CD14-positive monocyte (primary cell): ENCODE results near the gene PPEF1. TPM values are rescaled to one million over a fixed set of nuclear protein-coding genes. Genes with fewer than 3 reads are reported as not detected.
"Not testable (repeated sequence)": the region's sequence is repeated elsewhere in the genome, so short reads cannot be mapped to it uniquely, and the experiment has no call there.

Source experiments
- DNase-seq, 3 donors: peaks; one replicate each; pipeline ENCODE4 v3.0.0-alpha.2; 2011 to 2022
- H2AFZ ChIP-seq: 2 replicates; pipeline ENCODE4 v1.6.0; 2012; ENCODE audit warnings: mild to moderate bottlenecking, low read depth, low read length, inconsistent platforms; ENCODE audit not compliant: insufficient read depth, poor library complexity, severe bottlenecking
- H3K27ac ChIP-seq, 2 donors: 1 replicate in 1 of 2; 2 replicates in 1 of 2; pipeline ENCODE4 v1.5.1; 2012 to 2013; ENCODE audit warnings: low read length in 2 of 2, control low read depth in 1 of 2, inconsistent platforms in 1 of 2, low read depth in 1 of 2, mild to moderate bottlenecking in 1 of 2
- H3K27me3 ChIP-seq, 2 donors: one replicate each; pipeline versions ENCODE4 v1.6.0 to v1.6.1; 2011 to 2013; ENCODE audit warnings: low read length in 2 of 2; ENCODE audit not compliant: control insufficient read depth in 2 of 2, insufficient read depth in 2 of 2
- H3K36me3 ChIP-seq, 2 donors: replicated peaks in 1 of 2; 1 replicate in 1 of 2; 2 replicates in 1 of 2; pipeline versions ENCODE4 v1.5.1 to v1.6.1; 2012 to 2013; ENCODE audit warnings: low read length in 2 of 2, control low read depth in 1 of 2, inconsistent platforms in 1 of 2, mild to moderate bottlenecking in 1 of 2; ENCODE audit not compliant: insufficient read depth in 2 of 2, control insufficient read depth in 1 of 2
- H3K4me1 ChIP-seq, 2 donors: 1 replicate in 1 of 2; 2 replicates in 1 of 2; pipeline versions ENCODE4 v1.5.1 to v1.6.1; 2012 to 2013; ENCODE audit warnings: low read length in 2 of 2, control low read depth in 1 of 2, inconsistent platforms in 1 of 2, mild to moderate bottlenecking in 1 of 2, moderate library complexity in 1 of 2; ENCODE audit not compliant: insufficient read depth in 2 of 2, control insufficient read depth in 1 of 2
- H3K4me2 ChIP-seq: replicated peaks from 2 replicates; pipeline ENCODE3; 2012; ENCODE audit warnings: low read length, moderate library complexity, mild to moderate bottlenecking; ENCODE audit not compliant: poor library complexity, severe bottlenecking; ENCODE audit errors: extremely low read depth
- H3K4me3 ChIP-seq, 3 experiments: fragments of 200-600 bp in 1 of 3; sonication (generic) in 1 of 3; replicated peaks in 1 of 3; 1 replicate in 2 of 3; 2 replicates in 1 of 3; pipeline ENCODE4 v1.5.1; 2011 to 2013; ENCODE audit warnings: low read length in 3 of 3, mild to moderate bottlenecking in 3 of 3, control low read depth in 2 of 3, low read depth in 2 of 3, inconsistent platforms in 1 of 3, moderate library complexity in 1 of 3
- H3K79me2 ChIP-seq: 2 replicates; pipeline ENCODE4 v1.6.0; 2012; ENCODE audit warnings: mild to moderate bottlenecking, control low read depth, inconsistent platforms, low read length, moderate library complexity; ENCODE audit not compliant: insufficient read depth
- H3K9ac ChIP-seq: 2 replicates; pipeline ENCODE4 v1.6.0; 2017; ENCODE audit warnings: low read length, mild to moderate bottlenecking; ENCODE audit not compliant: insufficient read depth, poor library complexity, severe bottlenecking
- H3K9me3 ChIP-seq, 2 donors: replicated peaks in 1 of 2; 1 replicate in 1 of 2; 2 replicates in 1 of 2; pipeline versions ENCODE4 v1.5.1 to v1.6.1; 2012 to 2013; ENCODE audit warnings: low read length in 2 of 2, control low read depth in 1 of 2; ENCODE audit not compliant: control insufficient read depth in 1 of 2, insufficient read depth in 1 of 2
- H4K20me1 ChIP-seq: 2 replicates; pipeline ENCODE4 v1.6.0; 2012; ENCODE audit warnings: mild to moderate bottlenecking, low read length, control low read depth, moderate library complexity; ENCODE audit not compliant: insufficient read depth
- H3K27ac Mint-ChIP-seq, 7 donors: one replicate each; pipeline ENCODE4 v1.8.0; 2020; ENCODE audit warnings: mild to moderate bottlenecking in 7 of 7, mixed read lengths in 7 of 7, moderate library complexity in 6 of 7, inconsistent platforms in 2 of 7
- H3K27me3 Mint-ChIP-seq, 3 donors: one replicate each; pipeline ENCODE4 v1.8.0; 2021 to 2022; ENCODE audit warnings: low read depth in 3 of 3, mild to moderate bottlenecking in 3 of 3, mixed read lengths in 3 of 3, moderate library complexity in 3 of 3, inconsistent platforms in 1 of 3
- H3K36me3 Mint-ChIP-seq, 2 donors: one replicate each; pipeline ENCODE4 v1.8.0; 2020; ENCODE audit warnings: mixed read lengths in 2 of 2, inconsistent platforms in 1 of 2, mild to moderate bottlenecking in 1 of 2
- H3K4me1 Mint-ChIP-seq: one replicate; pipeline ENCODE4 v1.8.0; 2020; ENCODE audit warnings: mild to moderate bottlenecking, mixed read lengths
- H3K4me3 Mint-ChIP-seq, 2 donors: one replicate each; pipeline ENCODE4 v1.8.0; 2020; ENCODE audit warnings: mild to moderate bottlenecking in 2 of 2, mixed read lengths in 2 of 2, moderate library complexity in 1 of 2
- H3K9me3 Mint-ChIP-seq, 7 donors: one replicate each; pipeline ENCODE4 v1.8.0; 2020 to 2022; ENCODE audit warnings: mixed read lengths in 7 of 7, mild to moderate bottlenecking in 6 of 7, moderate library complexity in 6 of 7, inconsistent platforms in 2 of 7
- WGBS: methylation state at CpG from one replicate; pipeline ENCODE4 v1.1.5; 2013; ENCODE audit warnings: missing lambda C conversion rate; ENCODE audit not compliant: insufficient coverage; 5-methylcytosine and 5-hydroxymethylcytosine counted together
- intact Hi-C, 2 donors: fragments of 100-400 bp; cut with micrococcal nuclease; formaldehyde crosslinking; loops; one replicate each; pipeline versions ENCODE4 v1.15.0 to v1.15.1; 2023
- polyA plus RNA-seq, 3 donors: library from polyadenylated mRNA; depleted of rRNA in 1 of 3; unstranded in 2 of 3; stranded (reverse) in 1 of 3; fragments of 300-500 nt in 2 of 3; fragments of >200 nt in 1 of 3; fragmentation: Illumina TruSeq in 2 of 3; gene quantifications; 1 replicate in 2 of 3; 2 replicates in 1 of 3; pipeline ENCODE4 v1.2.3, GENCODE V29; 2012 to 2021
- TF ChIP-seq, protein P1 (sequence below): fragments of 200-600 bp; IDR thresholded peaks from one replicate; pipeline ENCODE4 v1.8.0; 2022; ENCODE audit warnings: antibody characterized with exemption, mild to moderate bottlenecking

Gene PPEF1
- polyA plus RNA-seq, 3 donors: 0.26 to 0.32 TPM; not detected in 1

DNA sequence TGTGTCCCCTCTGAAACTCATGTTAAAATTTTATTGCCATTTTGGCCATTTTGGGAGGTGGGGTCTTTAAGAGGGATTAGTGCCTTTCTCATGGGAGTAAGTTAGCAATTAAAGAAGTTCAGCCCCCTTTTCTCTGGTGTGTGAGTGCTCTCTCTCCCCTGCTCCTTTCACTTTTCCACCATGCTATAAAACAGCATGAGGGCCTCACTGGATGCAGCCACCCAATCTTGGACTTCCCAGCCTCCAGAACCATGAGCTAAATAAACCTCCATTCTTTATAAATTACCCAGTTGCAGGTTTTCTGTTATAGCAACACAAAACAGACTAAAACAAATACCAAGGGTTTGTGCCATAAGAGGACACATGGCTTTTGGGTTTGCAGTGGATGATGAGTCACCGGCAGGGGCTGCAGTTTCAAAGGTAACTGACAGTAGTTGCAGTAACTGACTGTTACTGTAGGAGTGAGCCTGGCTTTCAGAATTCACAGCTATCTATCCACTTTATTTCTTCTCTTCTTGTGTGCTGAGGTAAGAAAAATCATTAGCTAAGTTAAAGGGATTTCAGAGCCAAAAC, 121.5 kb downstream of the PPEF1 start:
- no peak overlapping the region for H3K27ac Mint-ChIP-seq
- H3K27me3 ChIP-seq: no peaks in the 10 kb centered on the region
- no peaks in the 10 kb centered on the region for H4K20me1 ChIP-seq
- no peaks in the 10 kb centered on the region for H3K36me3 Mint-ChIP-seq
- no peaks in the 10 kb centered on the region for H3K4me1 Mint-ChIP-seq
- no peak overlapping the region for H3K4me3 Mint-ChIP-seq
- WGBS: no CpG with 5 or more reads among the region's 1 CpG
- no peaks in the 10 kb centered on the region for H3K4me1 ChIP-seq
- TF ChIP-seq, protein P1, sequence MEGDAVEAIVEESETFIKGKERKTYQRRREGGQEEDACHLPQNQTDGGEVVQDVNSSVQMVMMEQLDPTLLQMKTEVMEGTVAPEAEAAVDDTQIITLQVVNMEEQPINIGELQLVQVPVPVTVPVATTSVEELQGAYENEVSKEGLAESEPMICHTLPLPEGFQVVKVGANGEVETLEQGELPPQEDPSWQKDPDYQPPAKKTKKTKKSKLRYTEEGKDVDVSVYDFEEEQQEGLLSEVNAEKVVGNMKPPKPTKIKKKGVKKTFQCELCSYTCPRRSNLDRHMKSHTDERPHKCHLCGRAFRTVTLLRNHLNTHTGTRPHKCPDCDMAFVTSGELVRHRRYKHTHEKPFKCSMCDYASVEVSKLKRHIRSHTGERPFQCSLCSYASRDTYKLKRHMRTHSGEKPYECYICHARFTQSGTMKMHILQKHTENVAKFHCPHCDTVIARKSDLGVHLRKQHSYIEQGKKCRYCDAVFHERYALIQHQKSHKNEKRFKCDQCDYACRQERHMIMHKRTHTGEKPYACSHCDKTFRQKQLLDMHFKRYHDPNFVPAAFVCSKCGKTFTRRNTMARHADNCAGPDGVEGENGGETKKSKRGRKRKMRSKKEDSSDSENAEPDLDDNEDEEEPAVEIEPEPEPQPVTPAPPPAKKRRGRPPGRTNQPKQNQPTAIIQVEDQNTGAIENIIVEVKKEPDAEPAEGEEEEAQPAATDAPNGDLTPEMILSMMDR: no peak
- H3K9me3 Mint-ChIP-seq: peaks cover 0 to 5% (median 0%) of the 10 kb centered on the region in 7 donors
- no peak overlapping the region for H3K4me2 ChIP-seq
- no peak overlapping the region for H2AFZ ChIP-seq
- H3K79me2 ChIP-seq: no peaks in the 10 kb centered on the region
- H3K9ac ChIP-seq: no peak overlapping the region
- no peak for DNase-seq
- intact Hi-C loops: no loop called here
- no peak overlapping the region for H3K4me3 ChIP-seq
- H3K36me3 ChIP-seq: no peaks in the 10 kb centered on the region
- no peak overlapping the region for H3K27ac ChIP-seq
- H3K27me3 Mint-ChIP-seq: peaks cover 0 to 9% (median 3%) of the 10 kb centered on the region in 3 donors
- no peaks in the 10 kb centered on the region for H3K9me3 ChIP-seq

DNA sequence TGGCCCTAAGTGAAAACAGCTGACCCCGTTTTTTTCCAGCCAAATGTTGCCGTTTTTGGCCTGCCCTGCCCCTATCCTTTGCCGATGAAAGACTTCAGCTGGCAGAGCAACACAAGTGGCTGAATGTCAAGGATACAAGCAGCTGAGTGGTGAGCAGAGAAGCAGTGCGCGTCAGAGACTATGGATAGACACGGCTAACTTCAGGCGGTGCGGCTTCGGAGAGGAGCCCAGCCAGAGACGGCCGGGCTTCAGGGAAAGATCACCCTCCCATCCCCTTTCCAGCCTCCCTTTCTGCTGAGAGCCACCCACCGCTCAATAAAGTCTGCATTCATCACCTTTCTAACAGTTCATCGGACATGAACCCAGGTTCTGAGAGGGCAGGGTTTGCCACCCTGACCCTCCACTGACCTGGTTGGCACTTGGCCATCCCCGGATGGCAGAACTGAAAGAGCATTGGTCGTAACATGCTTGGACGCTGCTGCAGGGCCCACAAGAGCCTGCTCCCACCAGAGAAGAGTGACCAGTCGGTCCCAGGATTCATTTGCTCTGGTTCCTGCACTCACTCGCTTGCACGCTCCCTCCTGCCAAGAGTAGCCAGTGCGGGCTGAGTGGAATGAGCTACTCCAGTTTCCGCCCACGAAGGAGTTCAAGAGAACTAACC, 125.8 kb downstream of the PPEF1 start:
- Histone ChIP-seq H3K27ac (no peak overlapping the region), H3K4me1 (no peaks in the 10 kb centered on the region), H3K9ac (no peak overlapping the region), H3K4me3 (no peak overlapping the region), H3K36me3 (no peaks in the 10 kb centered on the region), H3K9me3 (no peaks in the 10 kb centered on the region), H3K4me2 (no peak overlapping the region), H2AFZ (no peak overlapping the region), H3K27me3 (no peaks in the 10 kb centered on the region), H3K79me2 (no peaks in the 10 kb centered on the region), H4K20me1 (no peaks in the 10 kb centered on the region)
- Mint-ChIP-seq H3K27me3 (peaks cover 2 to 9% (median 3%) of the 10 kb centered on the region in 3 donors), H3K36me3 (no peaks in the 10 kb centered on the region), H3K4me3 (no peak overlapping the region), H3K9me3 (peaks cover 0 to 4% (median 0%) of the 10 kb centered on the region in 7 donors), H3K4me1 (no peaks in the 10 kb centered on the region), H3K27ac (no peak overlapping the region)
- TF ChIP-seq, protein P1: no peak
- DNase-seq: no peak
- 98% methylated on average over 9 of the region's 22 CpGs for WGBS
- intact Hi-C loops: no loop called here

DNA sequence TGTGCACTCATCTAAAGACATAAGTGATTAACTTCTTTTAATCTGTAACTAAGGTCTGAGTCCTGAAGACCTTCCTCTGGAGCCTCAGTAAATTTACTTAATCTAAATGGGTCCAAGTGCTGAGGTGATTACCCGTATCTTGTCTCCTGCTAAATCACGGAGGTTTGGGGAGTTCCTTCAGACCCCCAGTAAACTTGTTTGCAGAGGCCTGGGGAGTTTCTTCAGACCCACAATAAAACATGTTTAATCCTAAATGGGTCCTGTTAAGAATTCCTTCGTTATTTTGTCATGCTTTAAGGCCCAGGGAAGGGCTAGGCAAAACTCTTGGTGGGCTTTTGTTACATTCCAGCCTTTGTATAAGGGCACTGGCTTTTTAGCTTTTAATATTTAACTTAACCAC, 140.5 kb downstream of the PPEF1 start:
- H3K4me1 ChIP-seq, H3K27ac ChIP-seq, H4K20me1 ChIP-seq, H3K9ac ChIP-seq, intact Hi-C loops, DNase-seq, H3K9me3 ChIP-seq, H3K36me3 Mint-ChIP-seq, H3K79me2 ChIP-seq, H3K4me3 ChIP-seq, H3K36me3 ChIP-seq, H3K4me2 ChIP-seq, H3K27ac Mint-ChIP-seq, H2AFZ ChIP-seq, H3K4me1 Mint-ChIP-seq, H3K27me3 ChIP-seq, H3K4me3 Mint-ChIP-seq, H3K27me3 Mint-ChIP-seq: not testable (repeated sequence)
- peaks cover 2 to 21% (median 8%) of the 10 kb centered on the region in 7 donors for H3K9me3 Mint-ChIP-seq
- no CpG with 5 or more reads among the region's 3 CpGs for WGBS
